Activated CD8-positive, alpha-beta memory T cell treated with anti-CD3 and anti-CD28 coated beads, Interleukin-2, amount 10 ng/mL, durations not matched to agents 7 days and 5 days (primary cell): ENCODE data around the gene FREM2. TPM values are rescaled to one million over a fixed set of nuclear protein-coding genes. Genes with fewer than 3 reads are reported as not detected.

ENCODE experiments used
- ATAC-seq: fragments of 150-1000 bp; cut with Tn5 transposase; one replicate; pipeline ENCODE4 v1.10.0; 2021; ENCODE audit warnings: moderate library complexity
- CTCF ChIA-PET: fragments of 350-600 bp; sonication (Branson Sonifier 250); formaldehyde crosslinking; loops from one replicate; lab custom pipeline; 2021; ENCODE audit warnings: antibody characterized with exemption; lab: Charles Lee
- DNase-seq: peaks from one replicate; pipeline ENCODE4 v3.0.0-alpha.2; 2020
- H3K27ac Mint-ChIP-seq: one replicate; pipeline ENCODE4 v1.8.0; 2021; ENCODE audit warnings: mild to moderate bottlenecking, mixed read lengths
- H3K27me3 Mint-ChIP-seq: one replicate; pipeline ENCODE4 v1.8.0; 2021; ENCODE audit warnings: mixed read lengths
- H3K36me3 Mint-ChIP-seq: one replicate; pipeline ENCODE4 v1.8.0; 2021; ENCODE audit warnings: mild to moderate bottlenecking, mixed read lengths
- H3K4me1 Mint-ChIP-seq: one replicate; pipeline ENCODE4 v1.8.0; 2021; ENCODE audit warnings: mixed read lengths
- H3K4me3 Mint-ChIP-seq: one replicate; pipeline ENCODE4 v1.8.0; 2021; ENCODE audit warnings: mild to moderate bottlenecking, moderate library complexity, mixed read lengths
- H3K9me3 Mint-ChIP-seq: one replicate; pipeline ENCODE4 v1.8.0; 2022; ENCODE audit warnings: low read depth, mixed read lengths
- total RNA-seq, 2 experiments: library from RNA; stranded (reverse); gene quantifications; one replicate each; pipeline ENCODE4 v1.2.3, GENCODE V29; 2021

Gene FREM2
- total RNA-seq, 2 experiments from 2014 or later = 0.23 TPM; not detected in 1

DNA sequence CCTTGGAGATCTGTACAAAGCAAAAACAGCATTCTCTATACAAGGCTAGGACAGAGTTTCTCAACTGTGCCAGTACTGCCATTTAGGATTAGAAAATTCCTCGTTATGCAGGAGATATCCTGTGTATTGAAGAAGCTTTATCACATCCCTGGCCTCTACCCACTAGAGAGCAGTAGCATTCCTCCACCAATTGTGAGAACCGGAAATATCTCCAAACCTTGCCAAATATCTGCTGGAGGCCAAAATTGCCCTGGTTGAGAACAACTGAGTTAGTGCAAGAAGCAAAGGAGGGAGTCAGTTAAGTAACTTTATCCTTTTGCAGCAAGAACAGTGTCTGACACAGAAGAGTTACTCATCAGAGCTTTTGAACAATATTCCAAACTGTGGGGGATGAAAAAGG, 16.2 kb upstream of the FREM2 start:
- H3K36me3 Mint-ChIP-seq = no peaks in the 10 kb centered on the region
- no peak for ATAC-seq

DNA sequence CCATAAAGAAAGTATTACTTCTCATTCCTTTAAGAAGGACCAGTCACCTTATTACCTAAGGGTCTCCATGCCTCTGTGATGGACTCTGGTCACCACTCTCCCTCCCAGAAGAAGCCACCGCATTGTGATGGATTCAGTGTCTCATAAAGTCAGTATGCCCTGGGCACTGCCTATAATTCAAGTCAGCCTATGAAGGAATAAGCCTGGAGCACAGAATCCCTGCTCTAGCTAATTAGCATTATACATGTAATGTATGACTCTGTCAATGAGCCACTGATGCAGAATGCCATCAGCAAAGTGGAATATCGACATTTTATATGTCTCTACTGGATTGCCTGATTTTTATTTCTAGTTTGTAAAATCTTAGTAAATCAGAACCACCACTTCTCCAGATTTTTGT, 14.9 kb upstream of the FREM2 start:
- H3K27me3 Mint-ChIP-seq = no peaks in the 10 kb centered on the region
- CTCF ChIA-PET = no interaction called here
- H3K27ac Mint-ChIP-seq = no peak overlapping the region
- DNase-seq (no peak), ATAC-seq (no peak)
- H3K4me1 Mint-ChIP-seq = no peaks in the 10 kb centered on the region
- H3K9me3 Mint-ChIP-seq = no peaks in the 10 kb centered on the region
- no peaks in the 10 kb centered on the region for H3K36me3 Mint-ChIP-seq
- H3K4me3 Mint-ChIP-seq = no peak overlapping the region

More for the DNA sequence above, 16.2 kb upstream of the FREM2 start:
- CTCF ChIA-PET = no interaction called here
- Mint-ChIP-seq H3K9me3 (no peaks in the 10 kb centered on the region), H3K27ac (no peak overlapping the region), H3K27me3 (no peaks in the 10 kb centered on the region), H3K4me3 (no peak overlapping the region), H3K4me1 (no peaks in the 10 kb centered on the region)
- DNase-seq = no peak

DNA sequence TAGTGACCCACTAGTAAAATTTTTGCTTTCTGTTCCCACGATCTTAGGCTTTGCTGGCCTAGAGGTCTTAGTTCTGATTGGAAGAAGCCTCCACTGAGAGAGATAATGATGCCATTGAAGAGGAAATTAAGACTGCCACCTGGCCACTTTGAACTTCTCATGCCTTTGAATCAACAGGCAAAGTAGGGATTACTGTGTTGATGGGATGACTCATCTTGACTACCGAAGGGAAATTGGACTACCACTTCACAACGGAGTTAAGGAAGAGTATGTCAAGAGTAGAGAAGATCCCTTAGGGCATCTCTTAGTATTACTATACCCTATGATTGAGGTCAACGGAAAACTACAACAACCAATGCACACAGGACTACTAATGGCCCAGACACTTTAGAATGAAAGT, 12.7 kb upstream of the FREM2 start:
- DNase-seq = no peak
- Mint-ChIP-seq H3K27ac (no peak overlapping the region), H3K4me3 (no peak overlapping the region), H3K4me1 (no peaks in the 10 kb centered on the region), H3K9me3 (no peaks in the 10 kb centered on the region), H3K27me3 (no peaks in the 10 kb centered on the region), H3K36me3 (no peaks in the 10 kb centered on the region)
- ATAC-seq = no peak
- CTCF ChIA-PET = no interaction called here

DNA sequence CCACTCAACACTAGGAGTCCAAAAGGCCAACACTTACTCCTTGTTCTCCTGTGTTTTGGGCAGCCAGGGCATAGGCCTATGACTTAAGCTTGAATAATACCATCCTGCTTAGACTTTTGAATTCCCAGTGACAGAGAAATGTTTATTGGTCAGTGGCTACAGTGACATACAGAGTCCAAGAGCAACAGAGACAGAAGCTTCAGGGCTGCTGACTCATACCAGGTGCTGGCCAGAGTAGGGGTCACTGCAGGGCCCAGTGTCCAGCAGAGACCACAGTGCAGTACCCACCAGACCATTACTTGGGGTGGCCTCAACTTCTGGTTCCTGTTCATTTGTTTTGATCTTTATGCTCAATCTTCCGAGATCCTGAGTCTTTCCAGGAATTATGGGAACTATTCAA, 6.0 kb upstream of the FREM2 start:
- no peak for ATAC-seq

DNA sequence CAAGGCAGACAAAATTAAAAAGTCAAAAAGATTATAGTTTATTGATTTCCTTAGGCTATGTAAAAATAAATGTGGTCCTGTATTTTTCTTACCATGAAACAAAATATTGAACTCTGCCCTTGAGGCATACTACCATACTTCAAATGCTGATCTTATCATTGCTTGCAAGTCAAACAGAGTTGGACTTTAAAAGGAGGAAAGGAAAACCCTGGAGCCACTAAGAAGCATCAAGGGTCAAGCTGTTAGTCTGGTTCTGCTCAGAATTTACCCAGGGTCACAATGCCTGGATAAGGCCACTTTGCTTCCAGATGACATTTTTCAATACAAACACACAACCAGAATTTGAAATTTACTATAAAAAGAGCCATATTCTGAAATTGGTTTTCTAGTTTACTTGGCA, 2.2 kb upstream of the FREM2 start:
- no peak for ATAC-seq
- Mint-ChIP-seq H3K9me3 (no peaks in the 10 kb centered on the region), H3K27ac (no peak overlapping the region), H3K27me3 (peaks cover 35% of the 10 kb centered on the region), H3K4me3 (no peak overlapping the region), H3K36me3 (no peaks in the 10 kb centered on the region), H3K4me1 (no peaks in the 10 kb centered on the region)
- no peak for DNase-seq
- CTCF ChIA-PET = no interaction called here

More for the DNA sequence above, 6.0 kb upstream of the FREM2 start:
- no peaks in the 10 kb centered on the region for H3K9me3 Mint-ChIP-seq
- no peak for DNase-seq
- CTCF ChIA-PET = no interaction called here
- H3K4me1 Mint-ChIP-seq = no peaks in the 10 kb centered on the region
- H3K4me3 Mint-ChIP-seq = no peak overlapping the region
- H3K27me3 Mint-ChIP-seq = peaks cover 14% of the 10 kb centered on the region
- no peak overlapping the region for H3K27ac Mint-ChIP-seq
- H3K36me3 Mint-ChIP-seq = no peaks in the 10 kb centered on the region

DNA sequence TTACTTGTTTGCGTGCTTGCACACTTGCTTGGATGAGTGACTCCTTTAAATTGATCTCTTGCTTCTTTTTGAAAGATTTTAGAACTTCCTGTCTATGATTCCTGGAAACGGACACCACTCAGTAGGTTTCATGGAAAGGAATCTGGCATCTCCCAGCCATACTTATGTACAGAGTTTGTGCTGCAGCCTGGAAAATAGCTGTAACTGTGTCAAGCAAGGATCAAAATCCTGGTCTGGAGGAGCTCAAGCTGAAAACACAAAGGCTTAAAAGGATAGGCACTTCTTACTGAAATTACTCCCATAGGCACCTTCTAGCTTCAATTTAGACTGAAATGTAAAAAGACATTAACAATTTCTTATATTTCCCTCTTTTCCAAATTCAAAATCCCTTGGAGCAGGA, 1.4 kb upstream of the FREM2 start:
- no peaks in the 10 kb centered on the region for H3K9me3 Mint-ChIP-seq
- H3K27ac Mint-ChIP-seq = no peak overlapping the region
- no peaks in the 10 kb centered on the region for H3K4me1 Mint-ChIP-seq
- DNase-seq (no peak), ATAC-seq (no peak)
- H3K4me3 Mint-ChIP-seq = no peak overlapping the region
- CTCF ChIA-PET = no interaction called here
- no peaks in the 10 kb centered on the region for H3K36me3 Mint-ChIP-seq
- H3K27me3 Mint-ChIP-seq = peaks cover 35% of the 10 kb centered on the region

DNA sequence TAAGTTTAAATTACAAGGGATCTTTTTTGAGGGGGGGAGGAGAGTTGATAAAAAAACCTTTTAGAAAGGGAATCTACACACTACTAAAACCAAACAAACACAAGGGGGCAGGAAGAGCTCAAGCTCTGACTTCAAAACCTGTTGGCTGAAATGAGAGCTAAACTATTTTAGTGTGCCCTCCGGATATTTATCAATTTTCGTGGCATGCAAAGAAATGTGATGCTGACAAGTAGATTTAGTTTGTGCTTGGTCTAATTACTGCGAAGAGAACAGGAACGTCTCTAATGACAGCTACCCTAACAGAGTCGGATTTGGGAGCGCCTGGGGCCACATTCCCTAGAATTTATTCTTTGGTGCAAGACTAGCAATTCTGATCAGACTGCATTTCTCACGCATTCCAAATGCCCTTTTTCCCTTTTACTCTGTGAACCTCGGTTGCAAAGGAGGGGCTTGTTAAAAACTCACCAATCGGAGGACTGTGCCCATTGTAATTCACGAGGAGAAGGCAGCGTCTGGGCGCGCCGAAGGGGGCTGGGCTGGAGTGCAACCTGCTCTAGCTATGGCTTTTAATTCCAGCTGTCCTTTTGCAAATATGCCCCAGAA, 802 bp upstream of the FREM2 start:
- H3K27me3 Mint-ChIP-seq = peaks cover 35% of the 10 kb centered on the region
- no peaks in the 10 kb centered on the region for H3K36me3 Mint-ChIP-seq
- ATAC-seq (no peak), DNase-seq (no peak)
- no peaks in the 10 kb centered on the region for H3K9me3 Mint-ChIP-seq
- CTCF ChIA-PET = interaction anchor here (1.1 kb wide), 1 partner anchor 187 kb away, joined by 5 read pairs; no protein-coding TSS in a partner anchor
- no peaks in the 10 kb centered on the region for H3K4me1 Mint-ChIP-seq
- H3K4me3 Mint-ChIP-seq = no peak overlapping the region
- H3K27ac Mint-ChIP-seq = no peak overlapping the region

DNA sequence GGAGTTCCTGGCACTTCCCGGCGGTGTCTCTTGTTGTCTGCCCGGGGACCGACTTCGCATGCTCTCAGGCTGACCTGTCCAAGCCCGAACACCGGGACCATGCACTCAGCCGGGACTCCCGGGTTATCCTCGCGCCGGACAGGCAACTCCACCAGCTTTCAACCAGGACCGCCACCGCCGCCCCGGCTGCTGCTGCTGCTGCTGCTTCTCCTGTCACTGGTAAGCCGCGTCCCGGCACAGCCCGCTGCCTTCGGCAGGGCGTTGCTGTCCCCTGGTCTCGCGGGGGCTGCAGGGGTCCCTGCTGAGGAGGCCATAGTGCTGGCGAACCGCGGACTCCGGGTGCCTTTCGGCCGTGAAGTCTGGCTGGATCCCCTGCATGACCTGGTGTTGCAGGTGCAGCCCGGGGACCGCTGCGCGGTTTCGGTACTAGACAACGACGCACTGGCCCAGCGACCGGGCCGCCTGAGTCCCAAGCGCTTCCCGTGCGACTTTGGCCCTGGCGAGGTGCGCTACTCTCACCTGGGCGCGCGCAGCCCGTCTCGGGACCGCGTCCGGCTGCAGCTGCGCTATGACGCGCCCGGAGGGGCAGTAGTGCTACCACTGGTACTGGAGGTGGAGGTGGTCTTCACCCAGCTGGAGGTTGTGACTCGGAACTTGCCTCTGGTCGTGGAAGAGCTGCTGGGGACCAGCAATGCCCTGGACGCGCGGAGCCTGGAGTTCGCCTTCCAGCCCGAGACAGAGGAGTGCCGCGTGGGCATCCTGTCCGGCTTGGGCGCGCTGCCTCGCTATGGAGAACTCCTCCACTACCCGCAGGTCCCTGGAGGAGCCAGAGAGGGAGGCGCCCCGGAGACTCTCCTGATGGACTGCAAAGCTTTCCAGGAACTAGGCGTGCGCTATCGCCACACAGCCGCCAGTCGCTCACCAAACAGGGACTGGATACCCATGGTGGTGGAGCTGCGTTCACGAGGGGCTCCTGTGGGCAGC, 661 bp downstream of the FREM2 start:
- H3K4me3 Mint-ChIP-seq = no peak overlapping the region
- no peaks in the 10 kb centered on the region for H3K4me1 Mint-ChIP-seq
- DNase-seq = no peak
- no peaks in the 10 kb centered on the region for H3K9me3 Mint-ChIP-seq
- no peak for ATAC-seq
- no peaks in the 10 kb centered on the region for H3K36me3 Mint-ChIP-seq
- H3K27ac Mint-ChIP-seq = no peak overlapping the region
- CTCF ChIA-PET = no interaction called here
- H3K27me3 Mint-ChIP-seq = peaks cover 35% of the 10 kb centered on the region

DNA sequence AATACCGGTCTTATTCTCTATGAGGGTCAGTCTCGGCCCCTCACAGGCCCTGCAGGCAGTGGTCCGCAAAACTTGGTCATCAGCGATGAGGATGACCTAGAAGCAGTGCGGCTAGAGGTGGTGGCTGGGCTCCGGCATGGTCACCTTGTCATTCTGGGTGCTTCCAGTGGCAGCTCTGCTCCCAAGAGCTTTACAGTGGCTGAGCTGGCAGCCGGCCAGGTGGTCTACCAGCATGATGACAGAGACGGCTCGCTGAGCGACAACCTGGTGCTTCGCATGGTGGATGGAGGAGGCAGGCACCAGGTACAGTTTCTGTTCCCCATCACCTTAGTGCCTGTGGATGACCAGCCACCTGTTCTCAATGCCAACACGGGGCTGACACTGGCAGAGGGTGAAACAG, 1.8 kb downstream of the FREM2 start:
- no peaks in the 10 kb centered on the region for H3K9me3 Mint-ChIP-seq
- CTCF ChIA-PET = no interaction called here
- H3K27me3 Mint-ChIP-seq = peaks cover 35% of the 10 kb centered on the region
- no peak overlapping the region for H3K27ac Mint-ChIP-seq
- DNase-seq (no peak), ATAC-seq (no peak)
- no peak overlapping the region for H3K4me3 Mint-ChIP-seq
- no peaks in the 10 kb centered on the region for H3K36me3 Mint-ChIP-seq
- H3K4me1 Mint-ChIP-seq = no peaks in the 10 kb centered on the region

DNA sequence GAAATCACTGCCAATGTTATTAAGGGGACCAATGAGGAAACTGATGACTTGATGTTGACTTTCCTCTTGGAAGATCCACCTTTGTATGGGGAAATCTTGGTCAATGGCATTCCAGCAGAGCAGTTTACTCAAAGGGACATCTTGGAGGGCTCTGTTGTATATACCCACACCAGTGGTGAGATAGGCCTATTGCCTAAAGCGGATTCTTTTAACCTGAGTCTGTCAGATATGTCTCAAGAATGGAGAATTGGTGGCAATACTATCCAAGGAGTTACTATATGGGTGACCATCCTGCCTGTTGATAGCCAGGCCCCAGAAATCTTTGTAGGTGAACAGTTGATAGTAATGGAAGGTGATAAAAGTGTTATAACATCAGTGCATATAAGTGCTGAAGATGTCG, 3.4 kb downstream of the FREM2 start:
- Mint-ChIP-seq H3K9me3 (no peaks in the 10 kb centered on the region), H3K27me3 (peaks cover 27% of the 10 kb centered on the region), H3K27ac (no peak overlapping the region), H3K36me3 (no peaks in the 10 kb centered on the region), H3K4me3 (no peak overlapping the region), H3K4me1 (no peaks in the 10 kb centered on the region)
- ATAC-seq (no peak), DNase-seq (no peak)
- CTCF ChIA-PET = no interaction called here

DNA sequence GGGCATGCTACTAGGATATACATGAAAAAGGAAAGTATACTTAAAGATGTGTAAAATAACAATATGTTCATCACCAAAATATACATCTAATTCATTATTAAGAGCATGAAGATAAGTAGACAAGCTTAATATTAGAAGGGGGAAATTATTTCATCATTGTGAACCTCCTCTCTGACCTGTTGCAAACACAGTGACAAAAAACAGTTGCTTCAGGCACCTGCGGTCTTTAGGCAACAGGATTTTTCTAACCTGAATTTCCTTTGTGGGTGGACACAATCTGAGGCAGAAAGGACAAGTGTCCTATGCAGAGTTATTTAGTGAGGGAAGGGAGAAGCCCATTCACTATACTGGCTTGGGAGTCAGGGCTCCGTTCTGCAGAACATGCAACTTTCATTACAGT, 6.3 kb downstream of the FREM2 start:
- no peak overlapping the region for H3K4me3 Mint-ChIP-seq
- H3K27ac Mint-ChIP-seq = no peak overlapping the region
- CTCF ChIA-PET = no interaction called here
- no peaks in the 10 kb centered on the region for H3K27me3 Mint-ChIP-seq
- no peaks in the 10 kb centered on the region for H3K9me3 Mint-ChIP-seq
- no peaks in the 10 kb centered on the region for H3K36me3 Mint-ChIP-seq
- no peak for ATAC-seq
- H3K4me1 Mint-ChIP-seq = no peaks in the 10 kb centered on the region
- DNase-seq = no peak

DNA sequence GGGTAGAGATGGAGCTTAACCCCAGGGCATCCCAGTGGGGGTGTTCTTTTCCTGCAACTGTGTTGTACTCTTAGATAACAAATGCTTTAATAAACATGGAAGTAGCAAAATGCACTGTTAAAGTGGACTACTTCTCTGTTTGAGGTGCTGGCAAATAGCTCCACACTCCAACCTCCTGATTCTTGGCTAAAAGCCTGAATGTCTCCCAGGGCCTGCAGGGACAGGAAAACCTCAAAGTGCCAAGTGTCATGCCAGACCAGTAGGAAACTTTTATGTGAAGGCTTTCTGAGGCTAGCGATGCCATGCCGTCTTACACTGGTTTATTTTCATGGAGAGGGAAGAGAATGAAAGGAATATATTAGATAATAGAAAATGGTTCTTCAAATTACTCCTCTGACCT, 6.8 kb downstream of the FREM2 start:
- Mint-ChIP-seq H3K4me3 (no peak overlapping the region), H3K27ac (no peak overlapping the region), H3K4me1 (no peaks in the 10 kb centered on the region), H3K27me3 (no peaks in the 10 kb centered on the region), H3K36me3 (no peaks in the 10 kb centered on the region), H3K9me3 (no peaks in the 10 kb centered on the region)
- no peak for ATAC-seq
- CTCF ChIA-PET = no interaction called here
- no peak for DNase-seq

DNA sequence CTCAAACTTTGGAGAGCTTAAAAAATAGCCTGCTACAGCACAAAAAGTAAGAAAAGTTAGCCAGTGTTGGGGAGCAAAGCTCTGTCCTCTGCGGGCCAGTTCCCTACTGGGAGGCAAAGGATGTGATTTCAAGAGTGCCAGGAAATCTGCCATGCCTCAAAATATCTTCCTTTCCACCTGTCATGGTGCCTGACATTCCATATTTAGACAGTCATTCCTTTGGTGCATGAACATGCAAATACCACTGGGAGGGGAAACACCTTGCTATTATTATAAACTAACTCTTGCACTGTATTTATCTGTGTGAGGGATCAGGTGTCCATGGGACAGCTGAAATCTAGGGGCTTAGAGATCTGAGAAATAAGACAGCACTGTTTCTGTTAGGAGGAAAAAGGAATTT, 10.3 kb downstream of the FREM2 start:
- Mint-ChIP-seq H3K27ac (no peak overlapping the region), H3K4me1 (no peaks in the 10 kb centered on the region), H3K36me3 (no peaks in the 10 kb centered on the region), H3K4me3 (no peak overlapping the region), H3K9me3 (no peaks in the 10 kb centered on the region), H3K27me3 (no peaks in the 10 kb centered on the region)
- ATAC-seq (no peak), DNase-seq (no peak)
- CTCF ChIA-PET = no interaction called here
